Gastrocnemius medialis (tissue), 4 donors: ENCODE results near the gene WDR86. TPM values are rescaled to one million over a fixed set of nuclear protein-coding genes. Genes with fewer than 3 reads are reported as not detected.

Experiments
- ATAC-seq, 2 donors: fragments of 150-250 bp; one replicate each; pipeline ENCODE4 v1.9.1; 2016
- DNase-seq, 2 donors: peaks; one replicate each; pipeline ENCODE4 v3.0.0-alpha.2; 2019
- H3K27ac ChIP-seq, 4 donors: fragments of 200-600 bp; sonication (generic); 1 replicate in 1 of 4; 2 replicates in 3 of 4; pipeline ENCODE4 v1.5.1; 2016 to 2018; ENCODE audit warnings: mild to moderate bottlenecking in 2 of 4, moderate library complexity in 1 of 4
- H3K27me3 ChIP-seq, 3 donors: fragments of 200-600 bp; sonication (generic) in 2 of 3; 1 replicate in 1 of 3; 2 replicates in 2 of 3; pipeline versions ENCODE4 v1.5.1 to v1.6.0; 2016 to 2019; ENCODE audit warnings: mild to moderate bottlenecking in 1 of 3, moderate library complexity in 1 of 3
- H3K36me3 ChIP-seq, 2 donors: fragments of 200-600 bp; sonication (generic) in 1 of 2; one replicate each; pipeline ENCODE4 v1.5.1; 2017 to 2018
- H3K4me1 ChIP-seq, 2 donors: fragments of 200-600 bp; sonication (generic) in 1 of 2; one replicate each; pipeline ENCODE4 v1.5.1; 2016 to 2017; ENCODE audit warnings: mild to moderate bottlenecking in 2 of 2
- H3K4me3 ChIP-seq, 4 donors: fragments of 200-600 bp; sonication (generic) in 3 of 4; 1 replicate in 1 of 4; 2 replicates in 3 of 4; pipeline ENCODE4 v1.5.1; 2016 to 2019; ENCODE audit warnings: mild to moderate bottlenecking in 2 of 4
- H3K9me3 ChIP-seq, 3 donors: fragments of 200-600 bp; sonication (generic) in 2 of 3; 1 replicate in 1 of 3; 2 replicates in 2 of 3; pipeline ENCODE4 v1.5.1; 2016 to 2019
- POLR2A ChIP-seq, 2 donors: fragments of 450-650 bp; IDR thresholded peaks; one replicate each; pipeline ENCODE4 v1.6.1; 2017; ENCODE audit warnings: antibody characterized with exemption in 2 of 2, mild to moderate bottlenecking in 2 of 2, moderate library complexity in 2 of 2
- in situ Hi-C, 4 donors: fragments of 200-750 bp; cut with MboI; loops; one replicate each; pipeline versions ENCODE4 v1.15.0 to v1.8.0; 2017; ENCODE audit warnings: low sequenced_read_pairs in 4 of 4
- intact Hi-C: fragments of 100-400 bp; cut with DNase I; formaldehyde crosslinking; loops from one replicate; pipeline ENCODE4 v1.15.1; 2023; ENCODE audit warnings: low total_unique reads
- total RNA-seq, 4 donors: library from RNA; depleted of rRNA; stranded (reverse); fragments of >200 nt; gene quantifications; one replicate each; pipeline versions ENCODE4 v1.1.0 to v1.2.3, GENCODE V29; 2016
- TF ChIP-seq, protein P1 (sequence below), 5 experiments: fragments of 450-650 bp in 3 of 5; fragments of 200-600 bp in 2 of 5; sonication (generic) in 2 of 5; IDR thresholded peaks in 4 of 5; conservative IDR thresholded peaks in 1 of 5; 1 replicate in 4 of 5; 2 replicates in 1 of 5; pipeline ENCODE4 v1.5.1; 2016 to 2019; ENCODE audit warnings: antibody characterized with exemption in 5 of 5, mild to moderate bottlenecking in 3 of 5, moderate library complexity in 3 of 5

WDR86 gene
- total RNA-seq, 4 donors from 2014 or later: 0.13 to 0.31 TPM; not detected in 2

DNA sequence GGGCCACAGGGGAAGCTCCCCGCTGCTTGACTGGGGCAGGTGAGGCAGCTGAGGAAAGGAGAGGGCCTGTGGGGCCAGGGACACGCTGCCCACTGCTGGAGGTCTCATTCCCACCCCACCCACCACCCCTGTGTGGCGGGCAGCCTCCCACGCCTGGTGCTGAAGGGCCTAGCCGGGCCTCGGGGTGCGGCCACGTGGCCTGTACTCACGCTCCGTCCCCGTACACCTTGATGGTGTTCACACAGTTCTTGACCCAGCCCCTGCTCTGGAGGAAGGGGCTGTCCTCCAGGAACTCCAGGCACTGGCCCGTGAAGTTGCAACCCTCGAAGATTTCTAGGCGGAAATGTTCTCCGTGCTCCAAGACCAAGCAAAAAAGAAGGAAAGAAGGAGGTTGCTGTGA, 26.1 kb upstream of the WDR86 start:
- peak in 1 of 2 donors; percentile 2 for DNase-seq

DNA sequence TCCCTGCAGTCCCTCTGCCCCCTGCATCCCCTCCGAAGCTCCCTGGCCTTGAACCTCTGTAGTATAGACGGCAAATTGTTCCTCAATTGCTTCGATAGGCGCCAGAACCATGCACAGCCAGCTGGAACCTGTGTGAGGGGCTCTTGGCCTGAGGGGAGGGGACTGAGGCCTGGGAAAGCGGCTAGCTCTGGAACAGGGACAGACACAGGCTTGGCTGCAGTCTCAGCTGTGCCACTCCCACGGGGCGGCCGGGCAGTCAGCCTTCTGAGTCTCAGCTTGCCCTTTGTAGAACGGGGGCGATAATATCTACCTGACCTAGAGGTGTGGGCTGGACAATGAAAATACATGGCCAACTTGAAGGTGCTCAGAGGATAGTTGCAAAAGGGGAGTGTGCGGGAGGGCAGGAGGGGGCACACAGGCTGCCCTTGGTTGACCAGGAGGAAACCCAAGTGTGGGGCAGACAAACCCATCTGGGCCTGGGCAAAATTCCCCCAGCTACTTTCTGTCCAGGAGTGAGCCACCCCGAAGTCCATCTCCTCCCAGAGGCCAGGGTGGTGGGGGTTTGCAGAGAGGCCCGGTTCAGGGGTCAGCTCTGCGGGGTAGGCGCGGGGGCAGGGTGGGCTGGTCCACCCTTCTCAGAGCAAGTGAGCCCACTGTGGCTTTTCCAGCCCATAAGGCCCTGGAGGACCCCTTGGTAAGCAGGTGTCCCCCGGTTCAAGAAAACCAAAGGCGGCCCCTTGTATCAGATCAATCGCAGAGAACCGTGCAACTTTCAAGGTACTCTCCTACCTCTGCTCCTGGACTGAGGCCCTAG, 25.5 kb upstream of the WDR86 start:
- Histone ChIP-seq H3K27me3 (peaks cover 10 to 22% (median 21%) of the 10 kb centered on the region in 3 donors), H3K4me1 (peaks cover 0 to 7% of the 10 kb centered on the region in 2 donors), H3K9me3 (no peaks in the 10 kb centered on the region), H3K4me3 (no peak overlapping the region), H3K27ac (no peak overlapping the region), H3K36me3 (no peaks in the 10 kb centered on the region)
- in situ Hi-C loops: no loop called here
- DNase-seq (peak in 1 of 2 donors; percentile 5), ATAC-seq (no peak)
- intact Hi-C loops: no loop called here
- TF ChIP-seq, protein P1, sequence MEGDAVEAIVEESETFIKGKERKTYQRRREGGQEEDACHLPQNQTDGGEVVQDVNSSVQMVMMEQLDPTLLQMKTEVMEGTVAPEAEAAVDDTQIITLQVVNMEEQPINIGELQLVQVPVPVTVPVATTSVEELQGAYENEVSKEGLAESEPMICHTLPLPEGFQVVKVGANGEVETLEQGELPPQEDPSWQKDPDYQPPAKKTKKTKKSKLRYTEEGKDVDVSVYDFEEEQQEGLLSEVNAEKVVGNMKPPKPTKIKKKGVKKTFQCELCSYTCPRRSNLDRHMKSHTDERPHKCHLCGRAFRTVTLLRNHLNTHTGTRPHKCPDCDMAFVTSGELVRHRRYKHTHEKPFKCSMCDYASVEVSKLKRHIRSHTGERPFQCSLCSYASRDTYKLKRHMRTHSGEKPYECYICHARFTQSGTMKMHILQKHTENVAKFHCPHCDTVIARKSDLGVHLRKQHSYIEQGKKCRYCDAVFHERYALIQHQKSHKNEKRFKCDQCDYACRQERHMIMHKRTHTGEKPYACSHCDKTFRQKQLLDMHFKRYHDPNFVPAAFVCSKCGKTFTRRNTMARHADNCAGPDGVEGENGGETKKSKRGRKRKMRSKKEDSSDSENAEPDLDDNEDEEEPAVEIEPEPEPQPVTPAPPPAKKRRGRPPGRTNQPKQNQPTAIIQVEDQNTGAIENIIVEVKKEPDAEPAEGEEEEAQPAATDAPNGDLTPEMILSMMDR (IDR thresholded peaks at IDR 0.05 in 4 of 5, conservative IDR thresholded peaks at IDR 0.05 in 1 of 5): no peak
- TF ChIP-seq POLR2A (IDR thresholded peaks at IDR 0.05): no peak

More for the DNA sequence above, 26.1 kb upstream of the WDR86 start:
- Histone ChIP-seq H3K4me3 (no peak overlapping the region), H3K27ac (no peak overlapping the region), H3K9me3 (no peaks in the 10 kb centered on the region), H3K36me3 (no peaks in the 10 kb centered on the region), H3K27me3 (peaks cover 14 to 27% (median 22%) of the 10 kb centered on the region in 3 donors), H3K4me1 (peaks cover 0 to 7% of the 10 kb centered on the region in 2 donors)
- in situ Hi-C loops (no loop called here), intact Hi-C loops (no loop called here)
- no peak for ATAC-seq
- no peak for TF ChIP-seq POLR2A (IDR thresholded peaks at IDR 0.05)
- TF ChIP-seq, protein P1 (IDR thresholded peaks at IDR 0.05 in 4 of 5, conservative IDR thresholded peaks at IDR 0.05 in 1 of 5): no peak

DNA sequence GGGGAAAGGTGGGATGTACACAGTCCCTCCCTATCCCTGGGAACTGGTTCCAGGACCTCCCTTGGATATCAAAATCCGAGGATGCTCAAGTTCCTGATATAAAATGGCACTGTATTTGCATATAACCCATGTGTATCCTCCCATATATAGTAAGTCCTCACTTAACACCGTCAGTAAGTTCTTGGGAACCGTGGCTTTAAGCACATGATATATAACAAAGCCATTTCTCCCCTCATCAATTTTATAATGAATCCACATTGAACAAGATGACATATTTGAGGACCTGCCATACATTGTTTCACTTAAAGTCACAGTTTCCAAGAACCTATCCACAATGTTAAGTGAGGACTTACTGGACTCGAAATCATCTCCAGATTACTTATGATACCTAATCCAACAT, 24.7 kb upstream of the WDR86 start:
- TF ChIP-seq POLR2A (IDR thresholded peaks at IDR 0.05): no peak
- TF ChIP-seq, protein P1 (IDR thresholded peaks at IDR 0.05 in 4 of 5, conservative IDR thresholded peaks at IDR 0.05 in 1 of 5): no peak
- Histone ChIP-seq H3K4me1 (peaks cover 0 to 2% of the 10 kb centered on the region in 2 donors), H3K9me3 (no peaks in the 10 kb centered on the region), H3K27ac (no peak overlapping the region), H3K4me3 (no peak overlapping the region), H3K36me3 (no peaks in the 10 kb centered on the region), H3K27me3 (peaks cover 8 to 15% (median 14%) of the 10 kb centered on the region in 3 donors)
- ATAC-seq (no peak), DNase-seq (no peak)
- in situ Hi-C loops: no loop called here
- intact Hi-C loops: no loop called here

DNA sequence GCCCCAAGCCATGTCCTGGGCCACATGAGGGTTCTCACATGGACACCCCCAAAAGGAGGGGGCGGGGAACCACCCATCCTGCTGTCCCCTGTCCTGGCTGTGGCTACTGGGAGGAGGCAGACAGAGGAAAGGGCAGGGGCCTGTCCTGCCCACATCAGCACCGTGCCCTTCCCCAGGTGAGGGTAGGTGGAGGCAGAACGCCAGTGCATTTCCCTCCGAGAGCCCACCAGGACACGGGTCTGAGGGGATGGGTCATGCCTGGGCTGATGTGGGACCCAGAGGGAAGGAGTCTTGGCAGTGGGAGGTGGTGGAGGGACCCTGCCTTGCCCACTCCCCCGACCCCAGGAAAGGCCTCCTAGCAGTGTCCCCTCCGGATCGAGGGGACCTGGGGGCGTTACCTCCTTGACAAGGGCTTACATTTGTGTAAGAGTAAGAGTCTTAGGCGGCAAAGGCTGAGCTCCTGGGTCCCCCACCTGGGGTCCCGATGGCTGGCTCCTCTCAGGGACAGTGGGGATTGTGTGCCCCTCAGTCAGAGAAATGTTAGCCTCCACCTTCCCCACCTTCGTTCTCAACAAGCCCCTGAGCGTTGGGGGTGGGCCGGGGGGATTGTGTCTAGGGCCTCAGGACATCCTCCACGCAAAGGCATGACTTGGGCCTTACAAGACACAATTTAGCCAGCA, 24.0 kb upstream of the WDR86 start:
- in situ Hi-C loops: no loop called here
- H3K27ac ChIP-seq: no peak overlapping the region
- DNase-seq (peak in 1 of 2 donors; percentile 8), ATAC-seq (no peak)
- H3K4me1 ChIP-seq: no peaks in the 10 kb centered on the region
- no peaks in the 10 kb centered on the region for H3K36me3 ChIP-seq
- TF ChIP-seq, protein P1 (IDR thresholded peaks at IDR 0.05 in 4 of 5, conservative IDR thresholded peaks at IDR 0.05 in 1 of 5): no peak
- TF ChIP-seq POLR2A (IDR thresholded peaks at IDR 0.05): no peak
- H3K9me3 ChIP-seq: no peaks in the 10 kb centered on the region
- no peak overlapping the region for H3K4me3 ChIP-seq
- intact Hi-C loops: no loop called here
- peaks cover under 1 to 9% (median 7%) of the 10 kb centered on the region in 3 donors for H3K27me3 ChIP-seq
